Nephron (organoid): Measurements from ENCODE around the gene MBNL1.

Experiments
- H3K27ac Mint-ChIP-seq, 3 experiments: 2 replicates each; pipeline ENCODE4 v1.8.0; 2020; ENCODE audit warnings: mixed read lengths in 3 of 3, mild to moderate bottlenecking in 2 of 3, moderate library complexity in 1 of 3
- H3K27me3 Mint-ChIP-seq: 2 replicates; pipeline ENCODE4 v1.8.0; 2021; ENCODE audit warnings: low read depth, mild to moderate bottlenecking, moderate library complexity, mixed read lengths
- H3K36me3 Mint-ChIP-seq: 2 replicates; pipeline ENCODE4 v1.8.0; 2020; ENCODE audit warnings: low read depth, mixed read lengths
- H3K4me1 Mint-ChIP-seq: 2 replicates; pipeline ENCODE4 v1.8.0; 2020; ENCODE audit warnings: mixed read lengths
- H3K4me3 Mint-ChIP-seq, 3 experiments: 2 replicates each; pipeline ENCODE4 v1.8.0; 2020; ENCODE audit warnings: mild to moderate bottlenecking in 3 of 3, mixed read lengths in 3 of 3, moderate library complexity in 2 of 3
- H3K9me3 Mint-ChIP-seq: 2 replicates; pipeline ENCODE4 v1.8.0; 2020; ENCODE audit warnings: mixed read lengths
- TF ChIP-seq, protein P1 (sequence below), 3 experiments: fragments of 200-600 bp; sonication (generic); IDR thresholded peaks; one replicate each; pipeline ENCODE4 v1.5.0; 2021; ENCODE audit warnings: antibody characterized with exemption in 3 of 3; ENCODE audit not compliant: unreplicated experiment in 3 of 3

Gene MBNL1

DNA sequence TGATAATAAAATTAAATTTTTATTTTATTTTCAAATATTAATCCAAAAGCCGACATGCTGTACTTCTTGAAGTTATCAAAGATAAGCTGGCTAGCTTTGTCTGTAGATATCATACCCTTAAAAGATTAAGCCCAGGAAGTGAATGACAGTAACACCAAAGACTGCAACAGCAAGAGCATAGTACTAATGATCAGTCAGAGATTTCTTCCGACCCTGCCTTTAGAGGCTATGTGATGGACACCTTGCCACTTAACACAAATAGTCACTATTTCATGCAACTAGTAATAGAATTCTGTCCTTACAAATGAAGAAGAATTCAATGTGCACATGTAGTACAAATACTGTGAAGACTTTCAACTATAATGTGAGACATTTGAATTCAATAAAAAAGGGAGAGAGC is 9.3 kb upstream of the MBNL1 start:
- Mint-ChIP-seq H3K36me3 (no peaks in the 10 kb centered on the region), H3K4me3 (no peak overlapping the region), H3K27me3 (no peaks in the 10 kb centered on the region), H3K27ac (peak overlapping the region in 2 of 3 experiments; percentile 47 to 78), H3K9me3 (no peaks in the 10 kb centered on the region), H3K4me1 (peaks cover 30% of the 10 kb centered on the region)
- TF ChIP-seq, protein P1, sequence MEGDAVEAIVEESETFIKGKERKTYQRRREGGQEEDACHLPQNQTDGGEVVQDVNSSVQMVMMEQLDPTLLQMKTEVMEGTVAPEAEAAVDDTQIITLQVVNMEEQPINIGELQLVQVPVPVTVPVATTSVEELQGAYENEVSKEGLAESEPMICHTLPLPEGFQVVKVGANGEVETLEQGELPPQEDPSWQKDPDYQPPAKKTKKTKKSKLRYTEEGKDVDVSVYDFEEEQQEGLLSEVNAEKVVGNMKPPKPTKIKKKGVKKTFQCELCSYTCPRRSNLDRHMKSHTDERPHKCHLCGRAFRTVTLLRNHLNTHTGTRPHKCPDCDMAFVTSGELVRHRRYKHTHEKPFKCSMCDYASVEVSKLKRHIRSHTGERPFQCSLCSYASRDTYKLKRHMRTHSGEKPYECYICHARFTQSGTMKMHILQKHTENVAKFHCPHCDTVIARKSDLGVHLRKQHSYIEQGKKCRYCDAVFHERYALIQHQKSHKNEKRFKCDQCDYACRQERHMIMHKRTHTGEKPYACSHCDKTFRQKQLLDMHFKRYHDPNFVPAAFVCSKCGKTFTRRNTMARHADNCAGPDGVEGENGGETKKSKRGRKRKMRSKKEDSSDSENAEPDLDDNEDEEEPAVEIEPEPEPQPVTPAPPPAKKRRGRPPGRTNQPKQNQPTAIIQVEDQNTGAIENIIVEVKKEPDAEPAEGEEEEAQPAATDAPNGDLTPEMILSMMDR (IDR thresholded peaks at IDR 0.05; ENCODE audit: unreplicated experiment in 3 of 3), result no peak

DNA sequence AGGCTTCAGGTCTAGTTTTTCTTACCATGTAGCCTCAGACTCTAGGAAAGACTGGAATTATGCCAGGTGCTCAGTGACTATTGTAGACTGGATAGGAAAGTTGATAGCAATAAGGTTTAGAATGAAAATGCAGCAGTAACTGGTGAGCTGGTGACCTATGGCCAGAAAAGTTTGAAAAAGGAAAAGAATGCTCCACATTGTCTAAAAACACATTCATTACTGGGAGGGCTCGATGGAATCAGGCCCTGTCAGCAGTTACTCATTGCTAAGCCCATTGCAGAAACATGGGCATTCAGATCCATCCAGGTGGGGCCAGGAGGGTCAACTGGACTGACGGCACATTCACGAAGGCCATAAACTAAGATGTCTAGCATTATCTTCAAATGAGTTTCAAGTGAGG is 8.7 kb upstream of the MBNL1 start:
- Mint-ChIP-seq H3K9me3 (no peaks in the 10 kb centered on the region), H3K36me3 (no peaks in the 10 kb centered on the region), H3K27ac (peak overlapping the region; percentile 66 to 78 (median 77)), H3K4me3 (no peak overlapping the region), H3K4me1 (peaks cover 30% of the 10 kb centered on the region), H3K27me3 (no peaks in the 10 kb centered on the region)
- TF ChIP-seq, protein P1 (IDR thresholded peaks at IDR 0.05; ENCODE audit: unreplicated experiment in 3 of 3), result no peak

DNA sequence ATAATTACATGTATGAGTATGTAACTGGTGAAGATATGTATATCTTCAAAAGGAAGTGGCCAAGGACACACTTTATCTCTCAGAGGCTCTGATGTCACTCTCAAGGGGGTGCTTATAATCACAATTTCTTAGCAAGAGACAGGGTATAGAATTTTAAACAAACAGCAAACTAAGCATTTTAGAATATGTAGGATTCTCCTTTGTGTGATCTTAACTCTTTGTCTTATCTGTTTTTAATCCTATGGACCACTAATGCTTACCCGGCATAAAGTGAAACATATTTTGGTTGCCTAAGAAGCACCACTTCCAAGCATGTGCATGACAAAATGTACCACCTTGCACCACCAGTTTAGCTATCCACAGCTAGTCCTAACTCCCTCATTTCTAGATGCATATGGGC is 8.2 kb upstream of the MBNL1 start:
- TF ChIP-seq, protein P1 (IDR thresholded peaks at IDR 0.05; ENCODE audit: unreplicated experiment in 3 of 3), result no peak
- no peaks in the 10 kb centered on the region for H3K36me3 Mint-ChIP-seq
- H3K27ac Mint-ChIP-seq, result no peak overlapping the region
- peaks cover 30% of the 10 kb centered on the region for H3K4me1 Mint-ChIP-seq
- H3K27me3 Mint-ChIP-seq, result no peaks in the 10 kb centered on the region
- no peaks in the 10 kb centered on the region for H3K9me3 Mint-ChIP-seq
- H3K4me3 Mint-ChIP-seq, result no peak overlapping the region

GRCh38 chr3:152261329-152261728 is 7.4 kb upstream of the MBNL1 start:
- no peaks in the 10 kb centered on the region for H3K9me3 Mint-ChIP-seq
- H3K4me1 Mint-ChIP-seq, result peaks cover 31% of the 10 kb centered on the region
- H3K27ac Mint-ChIP-seq, result no peak overlapping the region
- TF ChIP-seq, protein P1 (IDR thresholded peaks at IDR 0.05; ENCODE audit: unreplicated experiment in 3 of 3), result no peak
- no peak overlapping the region for H3K4me3 Mint-ChIP-seq
- no peaks in the 10 kb centered on the region for H3K27me3 Mint-ChIP-seq
- H3K36me3 Mint-ChIP-seq, result no peaks in the 10 kb centered on the region

- Mint-ChIP-seq H3K4me1 (peaks cover 35% of the 10 kb centered on the region), H3K27me3 (peaks cover 6% of the 10 kb centered on the region), H3K36me3 (no peaks in the 10 kb centered on the region), H3K4me3 (no peak overlapping the region), H3K27ac (no peak overlapping the region), H3K9me3 (no peaks in the 10 kb centered on the region)
- TF ChIP-seq, protein P1 (IDR thresholded peaks at IDR 0.05; ENCODE audit: unreplicated experiment in 3 of 3), result no peak
Observed at GRCh38 chr3:152263711-152264110, 5.0 kb upstream of the MBNL1 start.

DNA sequence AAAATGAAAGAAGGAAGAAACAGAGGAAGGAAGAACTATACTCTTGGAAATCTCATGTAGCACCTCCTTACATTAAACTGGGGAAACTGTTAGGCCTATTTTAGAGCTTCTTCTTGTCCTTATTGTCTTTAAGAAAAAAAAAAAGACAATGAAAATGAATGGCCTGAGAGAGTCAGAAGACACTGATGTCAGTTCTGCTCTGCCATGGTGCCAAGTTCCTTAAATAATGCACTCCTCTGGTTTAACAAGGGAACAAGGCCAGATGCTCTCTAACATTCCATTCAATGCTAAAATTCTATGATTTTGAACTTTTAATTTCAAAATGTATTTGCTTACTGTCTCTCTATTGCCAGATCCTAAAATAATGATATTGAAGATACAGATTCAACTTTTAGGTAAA is 4.4 kb upstream of the MBNL1 start:
- TF ChIP-seq, protein P1 (IDR thresholded peaks at IDR 0.05; ENCODE audit: unreplicated experiment in 3 of 3), result no peak
- peaks cover 6% of the 10 kb centered on the region for H3K27me3 Mint-ChIP-seq
- H3K4me3 Mint-ChIP-seq, result peak overlapping the region in 1 of 3 experiments; percentile 17
- H3K4me1 Mint-ChIP-seq, result peaks cover 29% of the 10 kb centered on the region
- no peaks in the 10 kb centered on the region for H3K36me3 Mint-ChIP-seq
- no peak overlapping the region for H3K27ac Mint-ChIP-seq
- no peaks in the 10 kb centered on the region for H3K9me3 Mint-ChIP-seq
